SJCRH30 (cell line): ENCODE results near the gene RCOR3. TPM values are rescaled to one million over a fixed set of nuclear protein-coding genes. Genes with fewer than 3 reads are reported as not detected.

Experiments
- DNase-seq, 2 experiments: peaks; one replicate each; pipeline ENCODE4 v3.0.0-alpha.2; 2015 to 2020
- H3K27ac ChIP-seq: fragments of 250-450 bp; sonication (Bioruptor Pico); 2 replicates; pipeline ENCODE4 v1.5.1; 2020; ENCODE audit warnings: mild to moderate bottlenecking, moderate library complexity
- H3K27me3 ChIP-seq: fragments of 250-450 bp; sonication (Bioruptor Pico); 2 replicates; pipeline ENCODE4 v1.5.1; 2020; ENCODE audit warnings: mild to moderate bottlenecking, moderate library complexity
- H3K36me3 ChIP-seq: fragments of 250-450 bp; sonication (Bioruptor Pico); 2 replicates; pipeline ENCODE4 v1.5.1; 2020; ENCODE audit warnings: mild to moderate bottlenecking, moderate library complexity
- H3K4me1 ChIP-seq: fragments of 250-450 bp; sonication (Bioruptor Pico); 2 replicates; pipeline ENCODE4 v1.5.1; 2020; ENCODE audit warnings: mild to moderate bottlenecking, moderate library complexity
- H3K4me3 ChIP-seq: fragments of 250-450 bp; sonication (Bioruptor Pico); 2 replicates; pipeline ENCODE4 v1.5.1; 2020; ENCODE audit warnings: mild to moderate bottlenecking, moderate library complexity
- H3K9me3 ChIP-seq: fragments of 250-450 bp; sonication (Bioruptor Pico); replicated peaks from 2 replicates; pipeline ENCODE4 v1.5.1; 2020; ENCODE audit warnings: mild to moderate bottlenecking, moderate library complexity
- total RNA-seq: library from RNA; depleted of rRNA; stranded (reverse); fragments of >200 nt; shearing (Covaris generic); gene quantifications from 2 replicates; pipeline ENCODE4 v1.2.3, GENCODE V29; 2014; rRNA removed

RCOR3 gene
- total RNA-seq, 1 experiment from 2014 or later, result 43.3 TPM

GRCh38 chr1:211352985-211353515 lies 93.9 kb downstream of the RCOR3 start:
- Histone ChIP-seq H3K27me3 (no peaks in the 10 kb centered on the region), H3K9me3 (peaks cover 3% of the 10 kb centered on the region; the same call in 1 of the 2 replicates), H3K4me3 (no peak overlapping the region), H3K4me1 (no peaks in the 10 kb centered on the region), H3K27ac (no peak overlapping the region), H3K36me3 (0 out of 2 replicates have a peak, but pooled peaks cover 3% of the 10 kb centered on the region)
- peak; percentile 43 to 70 for DNase-seq

GRCh38 chr1:211353562-211354212 lies 94.5 kb downstream of the RCOR3 start:
- Histone ChIP-seq H3K4me1 (no peaks in the 10 kb centered on the region), H3K9me3 (peaks cover 3% of the 10 kb centered on the region; the same call in 1 of the 2 replicates), H3K27me3 (no peaks in the 10 kb centered on the region), H3K4me3 (no peak overlapping the region), H3K36me3 (0 out of 2 replicates have a peak, but pooled peaks cover 3% of the 10 kb centered on the region), H3K27ac (no peak overlapping the region)
- no peak for DNase-seq

GRCh38 chr1:211355873-211356272 lies 96.7 kb downstream of the RCOR3 start:
- Histone ChIP-seq H3K27ac (no peak overlapping the region), H3K9me3 (peaks cover 3% of the 10 kb centered on the region; the same call in 1 of the 2 replicates), H3K4me3 (no peak overlapping the region), H3K27me3 (no peaks in the 10 kb centered on the region), H3K4me1 (no peaks in the 10 kb centered on the region), H3K36me3 (0 out of 2 replicates have a peak, but pooled peaks cover 3% of the 10 kb centered on the region)
- DNase-seq, result no peak

GRCh38 chr1:211356723-211357407 lies 97.7 kb downstream of the RCOR3 start:
- peaks cover 6% of the 10 kb centered on the region; the same call in 1 of the 2 replicates for H3K36me3 ChIP-seq
- no peak overlapping the region for H3K27ac ChIP-seq
- H3K4me1 ChIP-seq, result no peaks in the 10 kb centered on the region
- no peak for DNase-seq
- no peak overlapping the region for H3K4me3 ChIP-seq
- no peaks in the 10 kb centered on the region for H3K27me3 ChIP-seq
- H3K9me3 ChIP-seq, result peaks cover 3% of the 10 kb centered on the region; the same call in 1 of the 2 replicates

GRCh38 chr1:211358685-211359084 lies 99.5 kb downstream of the RCOR3 start:
- Histone ChIP-seq H3K27ac (no peak overlapping the region), H3K27me3 (no peaks in the 10 kb centered on the region), H3K4me1 (no peaks in the 10 kb centered on the region), H3K36me3 (peaks cover 5% of the 10 kb centered on the region), H3K4me3 (no peak overlapping the region), H3K9me3 (no peaks in the 10 kb centered on the region)
- no peak for DNase-seq

- H3K36me3 ChIP-seq, result peaks cover 5% of the 10 kb centered on the region
- H3K27ac ChIP-seq, result no peak overlapping the region
- H3K4me1 ChIP-seq, result no peaks in the 10 kb centered on the region
- H3K27me3 ChIP-seq, result no peaks in the 10 kb centered on the region
- H3K4me3 ChIP-seq, result no peak overlapping the region
- DNase-seq, result no peak
- no peaks in the 10 kb centered on the region for H3K9me3 ChIP-seq
Measured at GRCh38 chr1:211359876-211360275, 100.7 kb downstream of the RCOR3 start.

- Histone ChIP-seq H3K27me3 (no peaks in the 10 kb centered on the region), H3K27ac (no peak overlapping the region), H3K4me3 (no peak overlapping the region), H3K4me1 (no peaks in the 10 kb centered on the region), H3K36me3 (peaks cover 5% of the 10 kb centered on the region), H3K9me3 (no peaks in the 10 kb centered on the region)
- no peak for DNase-seq
Measured at GRCh38 chr1:211361202-211361601, 102.0 kb downstream of the RCOR3 start.

Other genes with a start within 250 kb of the RCOR3 start
- gene KCNH1, start 125.2 kb upstream of the RCOR3 start, total RNA-seq, result 1.7 and 3.0 TPM in 2 replicates
- 12.2 and 15.2 TPM in 2 replicates for gene TRAF5, start 67.5 kb downstream of the RCOR3 start, total RNA-seq
- 0.28 and 0.51 TPM in 2 replicates for gene RD3, start 232.8 kb downstream of the RCOR3 start, total RNA-seq